ENCODE data around the gene DLX2. TPM values are rescaled to one million over a fixed set of nuclear protein-coding genes. Genes with fewer than 3 reads are reported as not detected.

DLX2 gene
- total and polyA plus RNA-seq, 9 donors: 0.12 TPM; not detected in 8

DNA sequence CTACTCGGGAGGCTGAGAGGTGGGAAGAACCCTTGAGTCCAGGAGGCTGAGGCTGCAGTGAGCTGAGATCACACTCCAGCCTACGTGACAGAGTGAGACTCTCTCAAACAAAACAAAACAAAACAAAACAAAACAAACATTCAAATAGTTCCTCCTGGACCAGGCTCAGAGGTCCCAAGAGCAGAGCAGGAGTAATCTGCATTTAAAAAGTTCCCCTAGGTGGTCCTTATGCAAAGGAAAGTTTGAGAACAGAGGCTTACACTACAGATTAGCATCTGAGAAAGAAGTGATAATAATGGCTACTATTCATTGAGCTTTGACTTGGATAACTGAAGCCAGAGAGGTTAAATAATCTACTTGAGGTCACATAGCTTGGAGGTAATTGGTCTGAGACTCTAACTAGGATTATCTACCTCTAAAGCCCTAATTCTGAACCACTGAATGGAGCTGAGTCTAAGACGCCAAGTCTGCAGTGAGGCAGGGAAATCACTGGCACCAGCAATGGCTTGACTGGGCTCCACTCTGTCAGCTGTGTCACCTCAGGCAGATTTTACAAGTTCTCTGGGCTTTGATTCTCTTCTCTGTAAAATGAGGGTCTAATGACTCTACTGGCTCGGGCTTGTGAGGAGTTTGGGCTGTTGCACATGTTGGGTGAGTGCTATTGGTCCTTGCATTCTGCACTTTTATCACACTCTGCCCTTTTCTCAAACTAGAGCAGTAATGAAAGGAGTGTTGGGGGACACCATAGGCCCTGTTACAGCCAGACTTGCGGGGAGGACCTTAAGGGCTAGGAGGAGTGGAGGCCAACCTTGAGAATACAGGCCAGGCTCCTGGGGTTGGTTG lies 29.2 kb upstream of the DLX2 start:
- H3K36me3 ChIP-seq: no peaks in the 10 kb centered on the region
- no peaks in the 10 kb centered on the region for H3K9me3 ChIP-seq
- no peak overlapping the region for H3K27ac ChIP-seq
- DNase-seq: no peak
- no peak overlapping the region for H3K4me3 ChIP-seq
- WGBS, 3 donors: 80 to 81% (median 80%) methylated on average over 5 of the region's 5 CpGs
- no peak for TF ChIP-seq POLR2A (IDR thresholded peaks at IDR 0.05)
- TF ChIP-seq EP300 (IDR thresholded peaks at IDR 0.05): no peak
- TF ChIP-seq, protein P1, sequence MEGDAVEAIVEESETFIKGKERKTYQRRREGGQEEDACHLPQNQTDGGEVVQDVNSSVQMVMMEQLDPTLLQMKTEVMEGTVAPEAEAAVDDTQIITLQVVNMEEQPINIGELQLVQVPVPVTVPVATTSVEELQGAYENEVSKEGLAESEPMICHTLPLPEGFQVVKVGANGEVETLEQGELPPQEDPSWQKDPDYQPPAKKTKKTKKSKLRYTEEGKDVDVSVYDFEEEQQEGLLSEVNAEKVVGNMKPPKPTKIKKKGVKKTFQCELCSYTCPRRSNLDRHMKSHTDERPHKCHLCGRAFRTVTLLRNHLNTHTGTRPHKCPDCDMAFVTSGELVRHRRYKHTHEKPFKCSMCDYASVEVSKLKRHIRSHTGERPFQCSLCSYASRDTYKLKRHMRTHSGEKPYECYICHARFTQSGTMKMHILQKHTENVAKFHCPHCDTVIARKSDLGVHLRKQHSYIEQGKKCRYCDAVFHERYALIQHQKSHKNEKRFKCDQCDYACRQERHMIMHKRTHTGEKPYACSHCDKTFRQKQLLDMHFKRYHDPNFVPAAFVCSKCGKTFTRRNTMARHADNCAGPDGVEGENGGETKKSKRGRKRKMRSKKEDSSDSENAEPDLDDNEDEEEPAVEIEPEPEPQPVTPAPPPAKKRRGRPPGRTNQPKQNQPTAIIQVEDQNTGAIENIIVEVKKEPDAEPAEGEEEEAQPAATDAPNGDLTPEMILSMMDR (IDR thresholded peaks at IDR 0.05): no peak
- no peaks in the 10 kb centered on the region for H3K27me3 ChIP-seq
- no peaks in the 10 kb centered on the region for H3K4me1 ChIP-seq (ENCODE audit: insufficient read depth)
- intact Hi-C loops (cut with DNase I): loop anchor here in 1 of 4 donors (10.0 kb wide), 1 partner anchor 677 kb away; no protein-coding TSS in a partner anchor

GRCh38 chr2:172129404-172129803 lies 26.7 kb upstream of the DLX2 start:
- Histone ChIP-seq H3K4me1 (ENCODE audit: insufficient read depth) (no peaks in the 10 kb centered on the region), H3K27me3 (no peaks in the 10 kb centered on the region)
- intact Hi-C loops (cut with DNase I): no loop called here

DNA sequence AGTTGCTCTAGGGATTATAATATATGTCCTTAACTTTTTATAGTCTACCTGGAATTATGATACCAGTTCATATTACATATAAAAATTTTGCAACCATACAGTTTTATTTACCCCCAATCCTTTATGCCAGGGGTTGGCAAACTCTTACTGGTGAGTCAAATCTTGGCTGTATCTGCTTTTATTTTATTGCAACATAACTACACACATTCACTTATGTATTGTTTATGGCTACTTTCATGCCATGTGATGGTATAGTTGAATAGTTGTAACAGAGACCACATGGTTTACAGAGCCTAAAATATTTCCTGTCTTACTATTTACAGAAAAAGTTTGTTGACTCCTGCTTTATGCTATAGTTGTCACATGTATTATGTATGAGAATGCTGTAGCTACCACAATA lies 25.8 kb upstream of the DLX2 start:
- H3K36me3 ChIP-seq: no peaks in the 10 kb centered on the region
- no peak overlapping the region for H3K27ac ChIP-seq
- no peak for DNase-seq
- no peaks in the 10 kb centered on the region for H3K27me3 ChIP-seq
- H3K4me3 ChIP-seq: no peak overlapping the region
- TF ChIP-seq, protein P1 (IDR thresholded peaks at IDR 0.05): no peak
- TF ChIP-seq POLR2A (IDR thresholded peaks at IDR 0.05) (no peak), EP300 (IDR thresholded peaks at IDR 0.05) (no peak)
- intact Hi-C loops (cut with DNase I): no loop called here
- no peaks in the 10 kb centered on the region for H3K9me3 ChIP-seq
- H3K4me1 ChIP-seq (ENCODE audit: insufficient read depth): no peaks in the 10 kb centered on the region

More at GRCh38 chr2:172129404-172129803, 26.7 kb upstream of the DLX2 start:
- Histone ChIP-seq H3K9me3 (no peaks in the 10 kb centered on the region), H3K27ac (no peak overlapping the region), H3K36me3 (no peaks in the 10 kb centered on the region), H3K4me3 (no peak overlapping the region)
- TF ChIP-seq, protein P1 (IDR thresholded peaks at IDR 0.05): no peak
- no peak for TF ChIP-seq EP300 (IDR thresholded peaks at IDR 0.05)
- TF ChIP-seq POLR2A (IDR thresholded peaks at IDR 0.05): no peak
- no peak for DNase-seq

GRCh38 chr2:172120118-172120517 lies 17.4 kb upstream of the DLX2 start:
- DNase-seq: no peak
- no peaks in the 10 kb centered on the region for H3K9me3 ChIP-seq
- no peak for TF ChIP-seq EP300 (IDR thresholded peaks at IDR 0.05)
- TF ChIP-seq, protein P1 (IDR thresholded peaks at IDR 0.05): no peak
- TF ChIP-seq POLR2A (IDR thresholded peaks at IDR 0.05): no peak
- H3K4me1 ChIP-seq (ENCODE audit: insufficient read depth): no peaks in the 10 kb centered on the region
- no peak overlapping the region for H3K27ac ChIP-seq
- no peaks in the 10 kb centered on the region for H3K36me3 ChIP-seq
- intact Hi-C loops (cut with DNase I): no loop called here
- no peaks in the 10 kb centered on the region for H3K27me3 ChIP-seq
- no peak overlapping the region for H3K4me3 ChIP-seq
- WGBS, 3 donors: 11 to 49% (median 18%) methylated on average over 2 of the region's 2 CpGs
